NCI-H510A treated with DMSO at 0.1 percent for 48 hours (cell line): ENCODE results near the gene HLA-A.

Experiments used
- DNase-seq: peaks from one replicate; lab custom pipeline; 2025; lab: John Stamatoyannopoulos, UW

Gene HLA-A

GRCh38 chr6:29989211-29989610 is 46.9 kb downstream of the HLA-A start:
- DNase-seq: no peak

- no peak for DNase-seq
Observed at GRCh38 chr6:29990931-29991330, 48.6 kb downstream of the HLA-A start.

- DNase-seq: no peak
Observed at GRCh38 chr6:29992807-29993206, 50.5 kb downstream of the HLA-A start.

- no peak for DNase-seq
Observed at GRCh38 chr6:29994826-29995225, 52.5 kb downstream of the HLA-A start.

GRCh38 chr6:29995340-29995777 is 53.0 kb downstream of the HLA-A start:
- DNase-seq: no peak
